PC-9 (cell line): ENCODE data around the gene HIGD1A. TPM values are rescaled to one million over a fixed set of nuclear protein-coding genes. Genes with fewer than 3 reads are reported as not detected.
A peak's percentile ranks its signal among the peaks of the same experiment; 100 is the strongest.

Experiments
- Bru-seq: library from RNA; stranded (reverse); fragments of 400-500 nt; gene quantifications from one replicate; lab custom pipeline; 2021; lab: Mats Ljungman, UMichigan
- BruChase-seq, 2 experiments: library from RNA; stranded (reverse); fragments of 400-500 nt; gene quantifications; one replicate each; lab custom pipeline; 2021; lab: Mats Ljungman, UMichigan
- BruUV-seq: library from RNA; stranded (reverse); fragments of 400-500 nt; replicated peaks from 2 replicates; lab custom pipeline; 2021; lab: Mats Ljungman, UMichigan
- CTCF ChIA-PET: fragments of 300-600 bp; sonication (Branson Sonifier 250); formaldehyde crosslinking; loops from one replicate; lab custom pipeline; 2022; ENCODE audit warnings: antibody characterized with exemption; lab: Charles Lee
- POLR2A ChIA-PET: fragments of 300-600 bp; sonication (Branson Sonifier 250); formaldehyde crosslinking; loops from one replicate; lab custom pipeline; 2022; ENCODE audit warnings: antibody characterized with exemption; ENCODE audit not compliant: unreplicated experiment; lab: Charles Lee
- DNase-seq, 2 experiments: peaks; one replicate each; pipeline versions ENCODE4 v3.0.0 to v3.0.0-alpha.2; 2015 to 2022; ENCODE audit warnings: mixed read lengths in 1 of 2
- H2AFZ ChIP-seq: fragments of 200-600 bp; sonication (generic); 2 replicates; pipeline ENCODE4 v1.8.1; 2017; ENCODE audit warnings: antibody characterized with exemption
- H3F3A ChIP-seq: fragments of 200-600 bp; sonication (generic); 2 replicates; pipeline ENCODE4 v1.8.1; 2017; ENCODE audit warnings: antibody characterized with exemption, mild to moderate bottlenecking, low read depth; ENCODE audit not compliant: insufficient read depth
- H3K27ac ChIP-seq: fragments of 200-600 bp; sonication (generic); 2 replicates; pipeline ENCODE4 v1.6.1; 2016; ENCODE audit warnings: mixed run types
- H3K27me3 ChIP-seq: fragments of 200-600 bp; sonication (generic); 2 replicates; pipeline ENCODE4 v1.6.1; 2016; ENCODE audit warnings: low read depth, mixed run types; ENCODE audit not compliant: insufficient read depth
- H3K36me3 ChIP-seq: fragments of 200-600 bp; sonication (generic); 2 replicates; pipeline ENCODE4 v1.6.1; 2016; ENCODE audit warnings: low read depth, mixed run types
- H3K4me1 ChIP-seq: fragments of 200-600 bp; sonication (generic); replicated peaks from 2 replicates; pipeline ENCODE4 v1.6.1; 2016; ENCODE audit warnings: mixed run types; ENCODE audit not compliant: insufficient read depth
- H3K4me2 ChIP-seq: fragments of 200-600 bp; sonication (generic); 2 replicates; pipeline ENCODE4 v1.6.1; 2017; ENCODE audit warnings: mixed run types
- H3K4me3 ChIP-seq: fragments of 200-600 bp; sonication (generic); 2 replicates; pipeline ENCODE4 v1.6.1; 2016; ENCODE audit warnings: mixed run types
- H3K79me2 ChIP-seq: fragments of 200-600 bp; sonication (generic); 2 replicates; pipeline ENCODE4 v1.6.1; 2017; ENCODE audit warnings: low read depth, mixed run types
- H3K9me2 ChIP-seq: fragments of 200-600 bp; sonication (generic); 2 replicates; pipeline ENCODE4 v1.8.1; 2017; ENCODE audit warnings: mild to moderate bottlenecking; ENCODE audit not compliant: insufficient read depth
- H3K9me3 ChIP-seq: fragments of 200-600 bp; sonication (generic); 2 replicates; pipeline ENCODE4 v1.8.1; 2016; ENCODE audit warnings: low read depth; ENCODE audit not compliant: insufficient read depth
- H4K20me1 ChIP-seq: fragments of 200-600 bp; sonication (generic); 2 replicates; pipeline ENCODE4 v1.8.1; 2017; ENCODE audit not compliant: insufficient read depth
- CTCF ChIP-seq: fragments of 200-600 bp; sonication (generic); conservative IDR thresholded peaks from 2 replicates; pipeline ENCODE4 v1.6.1; 2017; ENCODE audit warnings: mixed run types, antibody characterized with exemption, mild to moderate bottlenecking, moderate library complexity
- EZH2 ChIP-seq: fragments of 200-600 bp; sonication (generic); IDR thresholded peaks from 2 replicates; pipeline ENCODE4 v1.8.0; 2017; ENCODE audit warnings: antibody characterized with exemption, low read depth
- intact Hi-C: fragments of 100-400 bp; cut with micrococcal nuclease; formaldehyde crosslinking; loops from one replicate; pipeline ENCODE4 v1.10.0; 2022; ENCODE audit not compliant: unreplicated experiment
- long read RNA-seq: library from polyadenylated mRNA; stranded (forward); transcript quantifications from one replicate; pipeline ENCODE4 v2.0.0, GENCODE V29; 2022
- total RNA-seq: library from RNA; stranded (reverse); gene quantifications from 2 replicates; pipeline ENCODE4 v1.2.3, GENCODE V29; 2021

The HIGD1A gene
- total RNA-seq, result 48.2 and 69.7 TPM in 2 replicates
- Bru-seq, nascent RNA, result percentile 93 among the genes with signal in this experiment
- percentile 97 among the genes with signal in this experiment for BruChase-seq, experiment 1, labeled RNA remaining after a 2-hour chase
- BruChase-seq, experiment 2, labeled RNA remaining after a 6-hour chase, result percentile 99 among the genes with signal in this experiment
- long read RNA-seq, transcript HIGD1A-201 (4 exons, 1,373 nt), result major isoform, 279 of 297 reads
- long read RNA-seq, transcript HIGD1A-205 (3 exons, 983 nt), result minor isoform, 7 of 297 reads
- long read RNA-seq, partial matches to known transcripts, result 0 of 297 reads
- long read RNA-seq, other reads (novel, unspliced or antisense), result 9 of 297 reads

GRCh38 chr3:42804106-42804830 is at the start of gene HIGD1A:
Gene HIGD1A (minus strand): TSS chr3:42804490. CDS start chr3:42794253, 10,237 bp downstream.
- Histone ChIP-seq H3K27ac (peak within 1 kb of the TSS; percentile 81), H2AFZ (peak within 1 kb of the TSS; percentile 99), H3K27me3 (no peaks in the 10 kb centered on the region), H3K9me3 (no peaks in the 10 kb centered on the region), H3F3A (peaks cover 7% of the 10 kb centered on the region; the same call in 1 of the 2 replicates), H3K4me1 (peaks cover 24% of the 10 kb centered on the region), H3K9me2 (no peaks in the 10 kb centered on the region), H3K36me3 (no peaks in the 10 kb centered on the region), H4K20me1 (no peaks in the 10 kb centered on the region), H3K4me3 (peak within 1 kb of the TSS; percentile 84), H3K79me2 (peaks cover 47% of the 10 kb centered on the region), H3K4me2 (peak within 1 kb of the TSS; percentile 99)
- TF ChIP-seq CTCF (no peak), EZH2 (no peak)
- intact Hi-C loops, result loop anchor here (2.0 kb wide), 1 partner anchor 25 kb away; no protein-coding TSS in a partner anchor
- peak; percentile 91 to 93 for DNase-seq
- BruUV-seq, result no TSS peak
- POLR2A ChIA-PET, result interaction anchor here (0.5 to 0.6 kb wide), 2 partner anchors 16 to 644 kb away, joined by 20 to 24 read pairs; no protein-coding TSS in a partner anchor
- CTCF ChIA-PET, result no interaction called here

GRCh38 chr3:42853739-42854302 is 49.5 kb upstream of the HIGD1A start:
- ChIA-PET POLR2A (no interaction called here), CTCF (no interaction called here)
- no peaks in the 10 kb centered on the region for H3K27me3 ChIP-seq
- H2AFZ ChIP-seq, result no peak overlapping the region
- no peak overlapping the region for H3K27ac ChIP-seq
- no peaks in the 10 kb centered on the region for H3K79me2 ChIP-seq
- DNase-seq, result no peak
- H4K20me1 ChIP-seq, result no peaks in the 10 kb centered on the region
- no peaks in the 10 kb centered on the region for H3K4me1 ChIP-seq
- BruUV-seq, result no TSS peak
- H3K4me2 ChIP-seq, result no peak overlapping the region
- H3K36me3 ChIP-seq, result no peaks in the 10 kb centered on the region
- H3F3A ChIP-seq, result no peaks in the 10 kb centered on the region
- H3K9me3 ChIP-seq, result no peaks in the 10 kb centered on the region
- intact Hi-C loops, result no loop called here
- H3K9me2 ChIP-seq, result no peaks in the 10 kb centered on the region
- H3K4me3 ChIP-seq, result no peak overlapping the region
- no peak for TF ChIP-seq EZH2
- TF ChIP-seq CTCF, result no peak

- H3K4me2 ChIP-seq, result no peak overlapping the region
Measured at GRCh38 chr3:42853056-42853455, 48.8 kb upstream of the HIGD1A start.

More at GRCh38 chr3:42853056-42853455, 48.8 kb upstream of the HIGD1A start:
- no TSS peak for BruUV-seq
- Histone ChIP-seq H3K4me3 (no peak overlapping the region), H3K36me3 (no peaks in the 10 kb centered on the region), H3K9me3 (no peaks in the 10 kb centered on the region), H3F3A (no peaks in the 10 kb centered on the region), H3K27me3 (no peaks in the 10 kb centered on the region), H3K79me2 (no peaks in the 10 kb centered on the region), H3K4me1 (no peaks in the 10 kb centered on the region), H4K20me1 (no peaks in the 10 kb centered on the region), H3K27ac (no peak overlapping the region), H2AFZ (no peak overlapping the region), H3K9me2 (no peaks in the 10 kb centered on the region)
- intact Hi-C loops, result no loop called here
- DNase-seq, result no peak
- no peak for TF ChIP-seq EZH2
- POLR2A ChIA-PET, result no interaction called here
- CTCF ChIA-PET, result no interaction called here
